ENCODE measurements around the gene LUC7L3.

LUC7L3 gene

DNA sequence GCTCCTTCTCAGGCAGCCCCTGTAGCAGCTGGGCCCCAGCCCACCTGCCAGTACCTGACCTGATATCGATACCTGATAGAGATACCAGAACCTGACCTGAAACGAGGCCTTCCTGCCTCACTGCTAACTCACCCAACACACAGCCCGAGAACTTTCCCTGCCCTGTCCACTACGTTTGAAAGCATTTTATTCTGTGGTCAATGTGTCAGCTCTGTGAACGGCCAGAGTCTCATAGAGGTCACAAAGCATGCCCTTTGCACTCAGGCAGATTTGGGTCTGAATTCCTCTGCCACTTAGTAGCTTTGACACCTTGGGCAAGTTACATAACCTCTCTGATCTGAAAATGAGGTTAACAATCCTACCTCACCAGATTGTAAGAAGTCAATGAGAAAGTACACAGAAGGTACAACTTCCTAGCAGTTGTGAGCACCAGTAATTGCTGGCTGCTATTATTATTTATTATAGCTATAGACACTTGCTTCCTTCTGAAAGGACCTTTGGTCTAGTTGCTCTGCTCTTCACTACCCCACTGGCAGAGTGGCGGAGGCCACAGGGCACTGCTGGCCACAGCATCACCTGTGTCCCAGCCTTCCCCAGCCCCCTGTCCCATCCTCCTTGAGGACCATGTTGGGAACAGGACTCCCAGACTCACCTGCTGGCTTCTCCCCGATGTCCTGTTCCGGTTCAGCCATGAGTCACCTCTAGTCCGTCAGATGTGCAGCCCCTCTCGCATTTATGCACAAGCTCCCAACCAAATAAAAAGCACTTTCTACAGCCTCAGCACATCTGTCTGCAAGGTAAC is 47.0 kb downstream of the LUC7L3 start:
- TF ChIP-seq TAF1 (IDR thresholded peaks at IDR 0.05; ENCODE audit: borderline replicate concordance, insufficient read depth, low read length) (no peak), SIN3A (IDR thresholded peaks at IDR 0.05; ENCODE audit: borderline replicate concordance, insufficient read depth, low read length) (no peak), POLR2AphosphoS5 (IDR thresholded peaks at IDR 0.05; ENCODE audit: low read depth, low read length) (no peak), FOXP2 (optimal IDR thresholded peaks at IDR 0.05; ENCODE audit: borderline replicate concordance, extremely low read depth, extremely low read length, insufficient read depth) (no peak)
- TF ChIP-seq, protein P1, sequence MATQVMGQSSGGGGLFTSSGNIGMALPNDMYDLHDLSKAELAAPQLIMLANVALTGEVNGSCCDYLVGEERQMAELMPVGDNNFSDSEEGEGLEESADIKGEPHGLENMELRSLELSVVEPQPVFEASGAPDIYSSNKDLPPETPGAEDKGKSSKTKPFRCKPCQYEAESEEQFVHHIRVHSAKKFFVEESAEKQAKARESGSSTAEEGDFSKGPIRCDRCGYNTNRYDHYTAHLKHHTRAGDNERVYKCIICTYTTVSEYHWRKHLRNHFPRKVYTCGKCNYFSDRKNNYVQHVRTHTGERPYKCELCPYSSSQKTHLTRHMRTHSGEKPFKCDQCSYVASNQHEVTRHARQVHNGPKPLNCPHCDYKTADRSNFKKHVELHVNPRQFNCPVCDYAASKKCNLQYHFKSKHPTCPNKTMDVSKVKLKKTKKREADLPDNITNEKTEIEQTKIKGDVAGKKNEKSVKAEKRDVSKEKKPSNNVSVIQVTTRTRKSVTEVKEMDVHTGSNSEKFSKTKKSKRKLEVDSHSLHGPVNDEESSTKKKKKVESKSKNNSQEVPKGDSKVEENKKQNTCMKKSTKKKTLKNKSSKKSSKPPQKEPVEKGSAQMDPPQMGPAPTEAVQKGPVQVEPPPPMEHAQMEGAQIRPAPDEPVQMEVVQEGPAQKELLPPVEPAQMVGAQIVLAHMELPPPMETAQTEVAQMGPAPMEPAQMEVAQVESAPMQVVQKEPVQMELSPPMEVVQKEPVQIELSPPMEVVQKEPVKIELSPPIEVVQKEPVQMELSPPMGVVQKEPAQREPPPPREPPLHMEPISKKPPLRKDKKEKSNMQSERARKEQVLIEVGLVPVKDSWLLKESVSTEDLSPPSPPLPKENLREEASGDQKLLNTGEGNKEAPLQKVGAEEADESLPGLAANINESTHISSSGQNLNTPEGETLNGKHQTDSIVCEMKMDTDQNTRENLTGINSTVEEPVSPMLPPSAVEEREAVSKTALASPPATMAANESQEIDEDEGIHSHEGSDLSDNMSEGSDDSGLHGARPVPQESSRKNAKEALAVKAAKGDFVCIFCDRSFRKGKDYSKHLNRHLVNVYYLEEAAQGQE (IDR thresholded peaks at IDR 0.05; ENCODE audit: insufficient read depth in 1 of 2, low read depth in 2 of 2, low read length in 2 of 2): no peak

DNA sequence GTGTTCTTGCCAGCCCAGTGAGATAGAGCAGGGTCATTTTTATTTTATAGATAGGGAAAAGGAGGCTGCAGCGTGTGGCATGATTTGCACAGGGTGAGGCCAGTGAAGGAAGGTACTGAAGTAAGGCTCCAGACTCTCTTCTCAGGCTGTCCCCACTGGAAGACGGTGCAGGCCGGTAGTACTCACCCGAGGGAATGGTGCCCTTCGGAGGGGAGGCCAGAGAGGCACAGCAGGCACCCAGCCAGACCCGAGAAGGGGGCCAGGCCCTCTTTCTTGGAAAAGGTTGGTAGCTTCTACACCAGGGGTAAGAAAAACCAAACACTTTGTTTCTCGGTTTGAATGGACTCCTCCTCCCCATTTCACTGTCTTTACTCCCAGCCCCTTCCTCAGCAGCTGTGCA is 47.6 kb downstream of the LUC7L3 start:
- TF ChIP-seq POLR2AphosphoS5 (IDR thresholded peaks at IDR 0.05; ENCODE audit: low read depth, low read length): no peak
- TF ChIP-seq SIN3A (IDR thresholded peaks at IDR 0.05; ENCODE audit: borderline replicate concordance, insufficient read depth, low read length): no peak
- no peak for TF ChIP-seq FOXP2 (optimal IDR thresholded peaks at IDR 0.05; ENCODE audit: borderline replicate concordance, extremely low read depth, extremely low read length, insufficient read depth)
- TF ChIP-seq, protein P1 (IDR thresholded peaks at IDR 0.05; ENCODE audit: insufficient read depth in 1 of 2, low read depth in 2 of 2, low read length in 2 of 2): no peak
- TF ChIP-seq TAF1 (IDR thresholded peaks at IDR 0.05; ENCODE audit: borderline replicate concordance, insufficient read depth, low read length): no peak

DNA sequence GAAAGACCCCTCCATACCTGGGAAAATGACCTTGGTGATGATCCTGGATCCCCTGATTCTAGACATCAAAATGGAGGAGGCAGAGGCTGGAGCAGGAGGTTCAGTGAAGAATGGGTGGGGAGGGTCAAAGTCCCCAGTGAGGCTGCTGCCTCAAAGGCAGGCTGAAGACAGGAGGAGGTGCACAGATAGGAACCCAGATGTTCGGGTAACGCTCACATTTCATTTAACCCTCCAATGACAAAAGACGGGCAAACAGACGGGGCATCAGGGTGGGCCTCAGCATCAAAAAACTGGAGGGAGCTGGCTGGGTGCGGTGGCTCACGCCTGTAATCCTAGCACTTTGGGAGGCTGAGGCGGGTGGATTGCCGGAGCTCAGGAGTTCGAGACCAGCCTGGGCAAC is 48.0 kb downstream of the LUC7L3 start, which contains the start of gene ANKRD40CL:
Gene ANKRD40CL (minus strand): TSS at position 73 of the 400 bp plus-strand sequence. CDS start 605 bp downstream, outside the sequence.
- TF ChIP-seq, protein P1 (IDR thresholded peaks at IDR 0.05; ENCODE audit: insufficient read depth in 1 of 2, low read depth in 2 of 2, low read length in 2 of 2): no peak
- no peak for TF ChIP-seq TAF1 (IDR thresholded peaks at IDR 0.05; ENCODE audit: borderline replicate concordance, insufficient read depth, low read length)
- TF ChIP-seq SIN3A (IDR thresholded peaks at IDR 0.05; ENCODE audit: borderline replicate concordance, insufficient read depth, low read length): no peak
- TF ChIP-seq POLR2AphosphoS5 (IDR thresholded peaks at IDR 0.05; ENCODE audit: low read depth, low read length): no peak
- no peak for TF ChIP-seq FOXP2 (optimal IDR thresholded peaks at IDR 0.05; ENCODE audit: borderline replicate concordance, extremely low read depth, extremely low read length, insufficient read depth)

DNA sequence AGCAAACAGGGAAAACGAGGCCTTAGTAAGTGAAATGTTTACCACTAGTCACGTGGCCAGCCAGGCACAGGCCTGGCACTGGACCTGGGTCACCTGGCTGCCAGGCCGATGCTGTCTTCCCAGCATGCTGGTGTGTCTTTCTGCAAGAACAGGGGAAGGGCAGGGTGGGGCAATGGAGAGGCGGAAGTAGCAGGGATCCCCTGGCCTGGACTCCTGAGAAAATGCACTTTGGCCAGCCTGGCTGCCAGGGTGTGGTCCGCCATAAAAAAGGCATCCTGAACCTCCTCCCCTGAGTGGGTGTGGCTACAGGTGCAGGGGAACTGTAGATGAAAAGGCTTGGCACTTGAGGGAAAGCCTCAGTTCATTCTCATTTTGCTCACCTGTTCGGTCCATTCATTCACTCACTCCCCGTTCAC is 49.0 kb downstream of the LUC7L3 start:
- no peak for TF ChIP-seq SIN3A (IDR thresholded peaks at IDR 0.05; ENCODE audit: borderline replicate concordance, insufficient read depth, low read length)
- no peak for TF ChIP-seq POLR2AphosphoS5 (IDR thresholded peaks at IDR 0.05; ENCODE audit: low read depth, low read length)
- TF ChIP-seq FOXP2 (optimal IDR thresholded peaks at IDR 0.05; ENCODE audit: borderline replicate concordance, extremely low read depth, extremely low read length, insufficient read depth): no peak
- TF ChIP-seq, protein P1 (IDR thresholded peaks at IDR 0.05; ENCODE audit: insufficient read depth in 1 of 2, low read depth in 2 of 2, low read length in 2 of 2): no peak
- no peak for TF ChIP-seq TAF1 (IDR thresholded peaks at IDR 0.05; ENCODE audit: borderline replicate concordance, insufficient read depth, low read length)

Measured in PFSK-1 (cell line).